H1 (cell line): ENCODE results near the gene SLC22A15. TPM values are rescaled to one million over a fixed set of nuclear protein-coding genes. Genes with fewer than 3 reads are reported as not detected.

ENCODE experiments used
- CTCF ChIA-PET: fragments of 300-600 bp; sonication (Branson Sonifier 250); formaldehyde crosslinking; loops from one replicate; lab custom pipeline; 2021; ENCODE audit not compliant: partially characterized antibody; lab: Charles Lee
- POLR2A ChIA-PET: fragments of 300-600 bp; sonication (Branson Sonifier 250); formaldehyde crosslinking; loops from one replicate; lab custom pipeline; 2021; ENCODE audit warnings: inconsistent platforms; ENCODE audit not compliant: partially characterized antibody; lab: Charles Lee
- DNase-seq, 2 experiments: peaks; one replicate each; pipeline versions ENCODE4 v3.0.0 to v3.0.0-alpha.2; 2010 to 2022; ENCODE audit warnings: low spot score in 2 of 2, low read depth in 1 of 2, mixed read lengths in 1 of 2
- FAIRE-seq: peaks from 2 replicates; lab custom pipeline; 2011; peaks lifted over from hg19 to GRCh38; lab: Jason Lieb, UNC
- H2AFZ ChIP-seq: 2 replicates; pipeline ENCODE4 v1.8.1; 2012; ENCODE audit warnings: low read length, inconsistent platforms
- H2AK5ac ChIP-seq: 2 replicates; pipeline ENCODE4 v1.6.1; 2013; ENCODE audit warnings: low read depth, low read length
- H2BK120ac ChIP-seq: replicated peaks from 2 replicates; pipeline ENCODE3; 2013; ENCODE audit warnings: low read depth, low read length, inconsistent platforms
- H2BK12ac ChIP-seq: 2 replicates; pipeline ENCODE4 v1.6.1; 2013; ENCODE audit warnings: low read depth, low read length
- H2BK15ac ChIP-seq: 2 replicates; pipeline ENCODE4 v1.6.1; 2013; ENCODE audit warnings: low read length
- H2BK20ac ChIP-seq: 2 replicates; pipeline ENCODE4 v1.6.1; 2013; ENCODE audit warnings: low read length
- H2BK5ac ChIP-seq: 2 replicates; pipeline ENCODE4 v1.6.1; 2013; ENCODE audit warnings: low read depth, low read length
- H3K14ac ChIP-seq: 2 replicates; pipeline ENCODE4 v1.6.1; 2013; ENCODE audit warnings: inconsistent platforms; ENCODE audit not compliant: insufficient read length
- H3K18ac ChIP-seq: 2 replicates; pipeline ENCODE4 v1.6.1; 2013; ENCODE audit warnings: low read length; ENCODE audit errors: extremely low read depth
- H3K23ac ChIP-seq: 2 replicates; pipeline ENCODE4 v1.6.1; 2013; ENCODE audit warnings: inconsistent platforms; ENCODE audit not compliant: insufficient read length
- H3K23me2 ChIP-seq: 2 replicates; pipeline ENCODE4 v1.6.1; 2013; ENCODE audit warnings: low read depth, low read length
- H3K27ac ChIP-seq: 2 replicates; pipeline ENCODE4 v1.6.1; 2011; ENCODE audit warnings: low read depth, low read length, inconsistent platforms
- H3K27me3 ChIP-seq, 4 experiments: replicated peaks in 1 of 4; 1 replicate in 1 of 4; 2 replicates in 3 of 4; pipeline versions ENCODE4 v1.6.1 to v1.8.1; 2011 to 2013; ENCODE audit warnings: low read length in 3 of 4, mild to moderate bottlenecking in 3 of 4, inconsistent platforms in 2 of 4, mixed read lengths in 2 of 4, moderate library complexity in 1 of 4; ENCODE audit not compliant: control insufficient read depth in 3 of 4, insufficient read depth in 3 of 4; ENCODE audit errors: extremely low read depth in 1 of 4
- H3K36me3 ChIP-seq, 4 experiments: 2 replicates each; pipeline versions ENCODE4 v1.6.1 to v1.8.1; 2011 to 2013; ENCODE audit warnings: mild to moderate bottlenecking in 4 of 4, low read length in 3 of 4, moderate library complexity in 2 of 4, control low read depth in 1 of 4, inconsistent platforms in 1 of 4; ENCODE audit not compliant: insufficient read depth in 4 of 4, control insufficient read depth in 2 of 4
- H3K4ac ChIP-seq: replicated peaks from 2 replicates; pipeline ENCODE3; 2013; ENCODE audit warnings: low read length, low read depth, mixed read lengths, inconsistent platforms; ENCODE audit not compliant: insufficient read length
- H3K4me1 ChIP-seq, 4 experiments: replicated peaks in 1 of 4; 1 replicate in 1 of 4; 2 replicates in 3 of 4; pipeline versions ENCODE4 v1.6.1 to v1.8.1; 2011 to 2013; ENCODE audit warnings: low read length in 3 of 4, inconsistent platforms in 2 of 4, mixed read lengths in 1 of 4; ENCODE audit not compliant: insufficient read depth in 4 of 4, control insufficient read depth in 3 of 4
- H3K4me2 ChIP-seq, 2 experiments: 2 replicates each; pipeline versions ENCODE4 v1.6.1 to v1.8.1; 2011 to 2013; ENCODE audit warnings: low read depth in 2 of 2, low read length in 2 of 2, control low read depth in 1 of 2, inconsistent platforms in 1 of 2, mild to moderate bottlenecking in 1 of 2; ENCODE audit not compliant: insufficient read depth in 1 of 2
- H3K4me3 ChIP-seq, 4 experiments: fragments of 200-600, 300-600 bp in 1 of 4; sonication (generic), shearing (Covaris generic), sonication (Bioruptor Twin) in 1 of 4; 2 replicates each; pipeline versions ENCODE4 v1.5.1 to v1.8.1; 2011 to 2016; ENCODE audit warnings: low read length in 4 of 4, low read depth in 3 of 4, control low read depth in 2 of 4, inconsistent platforms in 2 of 4, mild to moderate bottlenecking in 2 of 4, mixed read lengths in 1 of 4, moderate library complexity in 1 of 4; ENCODE audit not compliant: insufficient read depth in 2 of 4; ENCODE audit errors: extremely low read depth in 1 of 4
- H3K56ac ChIP-seq: replicated peaks from 2 replicates; pipeline ENCODE3; 2013; ENCODE audit warnings: low read depth, mild to moderate bottlenecking, mixed read lengths, low read length, inconsistent platforms; ENCODE audit not compliant: insufficient read length
- H3K79me1 ChIP-seq: 2 replicates; pipeline ENCODE4 v1.6.1; 2013; ENCODE audit warnings: low read depth, low read length, control low read depth
- H3K79me2 ChIP-seq, 2 experiments: 2 replicates each; pipeline versions ENCODE4 v1.6.1 to v1.8.1; 2012 to 2013; ENCODE audit warnings: low read length in 2 of 2, mild to moderate bottlenecking in 2 of 2, inconsistent platforms in 1 of 2; ENCODE audit not compliant: insufficient read depth in 2 of 2, control insufficient read depth in 1 of 2
- H3K9ac ChIP-seq, 4 experiments: replicated peaks in 1 of 4; 1 replicate in 1 of 4; 2 replicates in 3 of 4; pipeline versions ENCODE4 v1.6.1 to v1.8.1; 2011 to 2013; ENCODE audit warnings: low read depth in 3 of 4, low read length in 3 of 4, control low read depth in 2 of 4, mild to moderate bottlenecking in 2 of 4, moderate library complexity in 2 of 4, inconsistent platforms in 1 of 4; ENCODE audit errors: extremely low read depth in 1 of 4
- H3K9me3 ChIP-seq, 2 experiments: 2 replicates each; pipeline versions ENCODE4 v1.6.1 to v1.8.1; 2012 to 2013; ENCODE audit warnings: mild to moderate bottlenecking in 2 of 2, moderate library complexity in 2 of 2, control low read depth in 1 of 2, inconsistent platforms in 1 of 2, low read depth in 1 of 2, low read length in 1 of 2, mixed read lengths in 1 of 2; ENCODE audit not compliant: insufficient read depth in 2 of 2
- H4K20me1 ChIP-seq, 2 experiments: replicated peaks in 1 of 2; 2 replicates each; pipeline versions ENCODE3 to v1.8.1; 2011 to 2013; ENCODE audit warnings: inconsistent platforms in 2 of 2, low read length in 2 of 2, mild to moderate bottlenecking in 1 of 2; ENCODE audit not compliant: insufficient read depth in 2 of 2, control insufficient read depth in 1 of 2
- H4K5ac ChIP-seq: 2 replicates; pipeline ENCODE4 v1.6.1; 2013; ENCODE audit warnings: low read length, low read depth, mixed read lengths, inconsistent platforms; ENCODE audit not compliant: insufficient read length
- H4K8ac ChIP-seq: 2 replicates; pipeline ENCODE4 v1.8.0; 2013; ENCODE audit warnings: mild to moderate bottlenecking, moderate library complexity, low read length, inconsistent platforms; ENCODE audit not compliant: insufficient read depth; ENCODE audit errors: extremely low read depth
- H4K91ac ChIP-seq: replicated peaks from 2 replicates; pipeline ENCODE3; 2013; ENCODE audit warnings: low read length, mixed read lengths, inconsistent platforms; ENCODE audit not compliant: insufficient read length
- BCL11A ChIP-seq, 2 experiments: IDR thresholded peaks; one replicate each; pipeline ENCODE4 v1.6.1; 2011; ENCODE audit warnings: low read depth in 2 of 2, low read length in 2 of 2, mild to moderate bottlenecking in 2 of 2
- BRCA1 ChIP-seq: IDR thresholded peaks from 2 replicates; pipeline ENCODE4 v1.6.1; 2012; ENCODE audit warnings: low read depth, low read length, improper control_type of control experiment
- CHD2 ChIP-seq: IDR thresholded peaks from 2 replicates; pipeline ENCODE4 v1.6.1; 2012; ENCODE audit warnings: low read length, improper control_type of control experiment
- CTCF ChIP-seq, 3 experiments: IDR thresholded peaks; 1 replicate in 2 of 3; 2 replicates in 1 of 3; pipeline versions ENCODE4 v1.5.1 to v1.6.1; 2011; ENCODE audit warnings: low read length in 3 of 3, mild to moderate bottlenecking in 3 of 3, inconsistent platforms in 2 of 3, low read depth in 1 of 3, moderate library complexity in 1 of 3; ENCODE audit not compliant: insufficient read depth in 1 of 3; ENCODE audit errors: control extremely low read depth in 1 of 3
- EGR1 ChIP-seq: IDR thresholded peaks from 2 replicates; pipeline ENCODE4 v1.6.1; 2011; ENCODE audit warnings: low read depth, low read length, borderline replicate concordance
- JUN ChIP-seq: IDR thresholded peaks from 2 replicates; pipeline ENCODE4 v1.6.1; 2011; ENCODE audit warnings: low read depth, mild to moderate bottlenecking, improper control_type of control experiment, low read length
- KDM5A ChIP-seq: fragments of 200-600 bp; IDR thresholded peaks from 2 replicates; pipeline ENCODE4 v1.7.1; 2012; ENCODE audit warnings: mild to moderate bottlenecking, low read length, inconsistent platforms, mixed read lengths
- POLR2A ChIP-seq, 2 experiments: IDR thresholded peaks; 1 replicate in 1 of 2; 2 replicates in 1 of 2; pipeline ENCODE4 v1.6.1; 2011; ENCODE audit warnings: low read depth in 2 of 2, low read length in 2 of 2, mild to moderate bottlenecking in 2 of 2; ENCODE audit errors: control extremely low read depth in 1 of 2
- RXRA ChIP-seq: IDR thresholded peaks from 2 replicates; pipeline ENCODE4 v1.6.1; 2011; ENCODE audit warnings: low read depth, mild to moderate bottlenecking, low read length, moderate library complexity; ENCODE audit not compliant: insufficient read depth
- TCF12 ChIP-seq: IDR thresholded peaks from 2 replicates; pipeline ENCODE4 v1.6.1; 2011; ENCODE audit warnings: low read depth, mild to moderate bottlenecking, low read length
- TEAD4 ChIP-seq: IDR thresholded peaks from 2 replicates; pipeline ENCODE4 v1.6.1; 2012; ENCODE audit warnings: low read depth, low read length, inconsistent platforms, mixed read lengths
- WGBS, 2 experiments: shearing (Covaris generic) in 1 of 2; methylation state at CpG; one replicate each; pipeline versions ENCODE4 v1.1.6 to v1.1.7; 2013 to 2015; ENCODE audit warnings: low lambda C conversion rate in 2 of 2, mixed read lengths in 2 of 2, inconsistent platforms in 1 of 2, low coverage in 1 of 2, missing lambda C conversion rate in 1 of 2; ENCODE audit not compliant: insufficient replicate concordance in 2 of 2, insufficient coverage in 1 of 2, insufficient read length in 1 of 2; ENCODE audit errors: extremely low coverage in 1 of 2, missing lambda C conversion rate in 1 of 2; 5-methylcytosine and 5-hydroxymethylcytosine counted together
- polyA plus RNA-seq, 7 experiments: library from polyadenylated mRNA; depleted of rRNA in 3 of 7; stranded (reverse) in 5 of 7; unstranded in 2 of 7; fragments of >200 nt in 5 of 7; fragments of 200-250 nt in 2 of 7; gene quantifications; 1 replicate in 5 of 7; 2 replicates in 1 of 7; 4 replicates in 1 of 7; pipeline versions ENCODE4 v1.2.1 to v1.2.3, GENCODE V29; 2011 to 2013; ENCODE audit warnings: missing spikeins in 2 of 7, mixed read lengths in 2 of 7
- total RNA-seq: library from RNA; stranded (reverse); fragmentation: NEBNext Ultra II Directional; extraction: Animal tissue kit (Norgen Biotek cat#: 25700); gene quantifications from 2 replicates; pipeline ENCODE4 v1.2.1, GENCODE V29; 2021
- TF ChIP-seq, protein P1 (sequence below): IDR thresholded peaks from 2 replicates; pipeline ENCODE4 v1.6.1; 2011; ENCODE audit warnings: low read depth, mild to moderate bottlenecking, low read length; ENCODE audit not compliant: insufficient read depth

Gene SLC22A15
- total and polyA plus RNA-seq, 2 of the 8 experiments (the other 6 are each of a cell fraction or from before 2014, with no cell fraction given): 3.2 to 3.3 TPM

DNA sequence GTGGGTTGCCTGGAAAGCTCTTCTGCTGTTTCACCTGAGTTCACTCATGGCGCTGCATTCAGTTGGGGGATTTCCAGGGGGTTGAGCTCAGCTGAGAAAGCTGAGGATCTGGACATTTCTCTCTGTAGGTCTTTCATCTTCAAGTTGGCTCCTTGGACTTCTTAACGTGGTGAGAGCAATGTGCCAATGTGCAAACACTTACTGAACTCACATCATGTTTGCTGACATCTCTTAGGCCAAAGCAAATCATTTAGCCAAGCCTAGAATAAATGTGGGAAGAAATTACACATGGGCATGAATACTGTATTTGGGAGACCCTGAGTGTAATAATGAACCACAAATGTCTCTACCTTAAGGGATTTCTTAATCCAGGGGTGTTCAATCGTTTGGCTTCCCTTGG is 42.7 kb upstream of the SLC22A15 start:
- ChIA-PET POLR2A (no interaction called here), CTCF (interaction anchor here (1.1 to 1.3 kb wide), 2 partner anchors 12 to 54 kb away, joined by 3 to 4 read pairs; no protein-coding TSS in a partner anchor)
- 80% methylated on average over 3 of the region's 3 CpGs; no CpG with 5 or more reads in 1 of the 2 experiments for WGBS, 2 experiments
- Histone ChIP-seq H3K27me3 (no peaks in the 10 kb centered on the region), H4K20me1 (no peaks in the 10 kb centered on the region), H2BK120ac (no peak overlapping the region), H3K4me2 (no peak overlapping the region), H3K27ac (no peak overlapping the region), H3K79me1 (no peaks in the 10 kb centered on the region), H3K56ac (no peak overlapping the region), H2BK15ac (no peak overlapping the region), H3K14ac (no peak overlapping the region), H2AFZ (no peak overlapping the region), H3K36me3 (no peaks in the 10 kb centered on the region), H3K79me2 (no peaks in the 10 kb centered on the region), H2AK5ac (no peak overlapping the region), H3K23me2 (no peaks in the 10 kb centered on the region), H3K4me3 (no peak overlapping the region), H2BK12ac (no peak overlapping the region), H4K91ac (no peak overlapping the region), H3K23ac (no peak overlapping the region), H3K4me1 (0 out of 7 replicates have a peak, but pooled peaks cover 0 to 2% (median 0%) of the 10 kb centered on the region in 4 experiments), H4K5ac (no peak overlapping the region), H2BK5ac (no peak overlapping the region), H3K9ac (no peak overlapping the region), H2BK20ac (no peak overlapping the region), H4K8ac (no peak overlapping the region), H3K18ac (no peak overlapping the region), H3K4ac (no peak overlapping the region), H3K9me3 (no peaks in the 10 kb centered on the region)
- TF ChIP-seq TEAD4: no peak
- TF ChIP-seq, protein P1, sequence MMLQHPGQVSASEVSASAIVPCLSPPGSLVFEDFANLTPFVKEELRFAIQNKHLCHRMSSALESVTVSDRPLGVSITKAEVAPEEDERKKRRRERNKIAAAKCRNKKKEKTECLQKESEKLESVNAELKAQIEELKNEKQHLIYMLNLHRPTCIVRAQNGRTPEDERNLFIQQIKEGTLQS: no peak
- no peak for TF ChIP-seq BRCA1
- TF ChIP-seq RXRA: no peak
- TF ChIP-seq CTCF (IDR thresholded peaks at IDR 0.05; ENCODE audit: control extremely low read depth in 1 of 3, insufficient read depth in 1 of 3, low read depth in 1 of 3, low read length in 3 of 3): no peak
- no peak for TF ChIP-seq JUN
- no peak for TF ChIP-seq EGR1
- TF ChIP-seq TCF12: no peak
- TF ChIP-seq KDM5A: no peak
- TF ChIP-seq CHD2: no peak
- TF ChIP-seq BCL11A (IDR thresholded peaks at IDR 0.05; ENCODE audit: low read depth in 2 of 2, low read length in 2 of 2): no peak
- no peak for TF ChIP-seq POLR2A (IDR thresholded peaks at IDR 0.05; ENCODE audit: control extremely low read depth in 1 of 2, low read depth in 2 of 2, low read length in 2 of 2)
- no peak for FAIRE-seq
- no peak for DNase-seq
